IPS-18a (cell line): ENCODE results near the gene UGT1A3.

Source experiments
- H3K27ac ChIP-seq: one replicate; pipeline ENCODE4 v1.5.1; 2013; ENCODE audit warnings: low read length
- H3K27me3 ChIP-seq: one replicate; pipeline ENCODE4 v1.6.1; 2013; ENCODE audit warnings: mild to moderate bottlenecking, low read length; ENCODE audit not compliant: control insufficient read depth, insufficient read depth
- H3K36me3 ChIP-seq: one replicate; pipeline ENCODE4 v1.6.1; 2013; ENCODE audit warnings: low read depth, low read length; ENCODE audit not compliant: control insufficient read depth
- H3K4me1 ChIP-seq: one replicate; pipeline ENCODE4 v1.6.1; 2013; ENCODE audit warnings: low read depth, low read length; ENCODE audit not compliant: control insufficient read depth
- H3K4me3 ChIP-seq: one replicate; pipeline ENCODE4 v1.5.1; 2013; ENCODE audit warnings: low read length
- H3K9ac ChIP-seq: one replicate; pipeline ENCODE4 v1.6.1; 2013; ENCODE audit warnings: mild to moderate bottlenecking, low read length, moderate library complexity
- H3K9me3 ChIP-seq: one replicate; pipeline ENCODE4 v1.6.1; 2013; ENCODE audit warnings: low read depth, low read length; ENCODE audit not compliant: control insufficient read depth

The UGT1A3 gene

GRCh38 chr2:233821709-233822100 lies 92.9 kb downstream of the UGT1A3 start:
- Histone ChIP-seq H3K4me1 (no peaks in the 10 kb centered on the region), H3K36me3 (no peaks in the 10 kb centered on the region), H3K9ac (no peak overlapping the region), H3K27me3 (no peaks in the 10 kb centered on the region), H3K9me3 (no peaks in the 10 kb centered on the region), H3K27ac (no peak overlapping the region), H3K4me3 (no peak overlapping the region)

- Histone ChIP-seq H3K4me3 (no peak overlapping the region), H3K9me3 (no peaks in the 10 kb centered on the region), H3K9ac (no peak overlapping the region), H3K27ac (no peak overlapping the region), H3K4me1 (no peaks in the 10 kb centered on the region), H3K27me3 (no peaks in the 10 kb centered on the region), H3K36me3 (no peaks in the 10 kb centered on the region)
These were observed 93.4 kb downstream of the UGT1A3 start for GRCh38 chr2:233822101-233822771.
